ENCODE data around the gene SIAH2. TPM values are rescaled to one million over a fixed set of nuclear protein-coding genes. Genes with fewer than 3 reads are reported as not detected.

Gene SIAH2
- total and polyA plus RNA-seq, 9 of the 15 experiments (the other 6 are each of a cell fraction or from before 2014, with no cell fraction given) = 4.8 to 39.0 (median 29.9) TPM

- TF ChIP-seq ZNF449 (CRISPR knock-in tag; IDR thresholded peaks at IDR 0.05) (no peak), MTA3 (IDR thresholded peaks at IDR 0.05; ENCODE audit: borderline replicate concordance) (peak; percentile 61; the same call in 1 of the 2 replicates), SRF (CRISPR knock-in tag; IDR thresholded peaks at IDR 0.05) (no peak), ATF7 (IDR thresholded peaks at IDR 0.05) (peak; percentile 50; the same call in 1 of the 2 replicates), ARID2 (IDR thresholded peaks at IDR 0.05) (no peak), GTF2E2 (tag; IDR thresholded peaks at IDR 0.05) (no peak), ZNF77 (CRISPR knock-in tag; IDR thresholded peaks at IDR 0.05) (no peak), ERF (CRISPR knock-in tag; IDR thresholded peaks at IDR 0.05) (0 out of 2 replicates have a peak, but pooled peaks have one; percentile 82), JUND (IDR thresholded peaks at IDR 0.05; ENCODE audit: borderline replicate concordance, low read depth, low read length) (peak; percentile 67), JUND (tag; IDR thresholded peaks at IDR 0.05; ENCODE audit: borderline replicate concordance, low read depth, low read length) (no peak; the same call in 2 of the 3 replicates), RBM39 (optimal IDR thresholded peaks at IDR 0.05; ENCODE audit: low read depth, low read length) (no peak), TBL1XR1 (IDR thresholded peaks at IDR 0.05; ENCODE audit: low read length in 2 of 2) (no peak), TCF7L2 (IDR thresholded peaks at IDR 0.05; ENCODE audit: low read depth, low read length) (no peak), FOXA1 (IDR thresholded peaks at IDR 0.05; ENCODE audit: borderline replicate concordance) (no peak), HCFC1 (IDR thresholded peaks at IDR 0.05; ENCODE audit: low read depth, low read length) (peak; percentile 26; the same call in 1 of the 2 replicates), ZC3H4 (CRISPR knock-in tag; IDR thresholded peaks at IDR 0.05; ENCODE audit: borderline replicate concordance) (no peak), KDM2B (CRISPR knock-in tag; IDR thresholded peaks at IDR 0.05) (no peak), PHB (CRISPR knock-in tag; IDR thresholded peaks at IDR 0.05) (no peak), ZNF655 (CRISPR knock-in tag; IDR thresholded peaks at IDR 0.05) (no peak), ZNF174 (CRISPR knock-in tag; IDR thresholded peaks at IDR 0.05) (no peak), HEY1 (CRISPR knock-in tag; IDR thresholded peaks at IDR 0.05; ENCODE audit: borderline replicate concordance) (no peak)
- TF ChIP-seq, protein P1, sequence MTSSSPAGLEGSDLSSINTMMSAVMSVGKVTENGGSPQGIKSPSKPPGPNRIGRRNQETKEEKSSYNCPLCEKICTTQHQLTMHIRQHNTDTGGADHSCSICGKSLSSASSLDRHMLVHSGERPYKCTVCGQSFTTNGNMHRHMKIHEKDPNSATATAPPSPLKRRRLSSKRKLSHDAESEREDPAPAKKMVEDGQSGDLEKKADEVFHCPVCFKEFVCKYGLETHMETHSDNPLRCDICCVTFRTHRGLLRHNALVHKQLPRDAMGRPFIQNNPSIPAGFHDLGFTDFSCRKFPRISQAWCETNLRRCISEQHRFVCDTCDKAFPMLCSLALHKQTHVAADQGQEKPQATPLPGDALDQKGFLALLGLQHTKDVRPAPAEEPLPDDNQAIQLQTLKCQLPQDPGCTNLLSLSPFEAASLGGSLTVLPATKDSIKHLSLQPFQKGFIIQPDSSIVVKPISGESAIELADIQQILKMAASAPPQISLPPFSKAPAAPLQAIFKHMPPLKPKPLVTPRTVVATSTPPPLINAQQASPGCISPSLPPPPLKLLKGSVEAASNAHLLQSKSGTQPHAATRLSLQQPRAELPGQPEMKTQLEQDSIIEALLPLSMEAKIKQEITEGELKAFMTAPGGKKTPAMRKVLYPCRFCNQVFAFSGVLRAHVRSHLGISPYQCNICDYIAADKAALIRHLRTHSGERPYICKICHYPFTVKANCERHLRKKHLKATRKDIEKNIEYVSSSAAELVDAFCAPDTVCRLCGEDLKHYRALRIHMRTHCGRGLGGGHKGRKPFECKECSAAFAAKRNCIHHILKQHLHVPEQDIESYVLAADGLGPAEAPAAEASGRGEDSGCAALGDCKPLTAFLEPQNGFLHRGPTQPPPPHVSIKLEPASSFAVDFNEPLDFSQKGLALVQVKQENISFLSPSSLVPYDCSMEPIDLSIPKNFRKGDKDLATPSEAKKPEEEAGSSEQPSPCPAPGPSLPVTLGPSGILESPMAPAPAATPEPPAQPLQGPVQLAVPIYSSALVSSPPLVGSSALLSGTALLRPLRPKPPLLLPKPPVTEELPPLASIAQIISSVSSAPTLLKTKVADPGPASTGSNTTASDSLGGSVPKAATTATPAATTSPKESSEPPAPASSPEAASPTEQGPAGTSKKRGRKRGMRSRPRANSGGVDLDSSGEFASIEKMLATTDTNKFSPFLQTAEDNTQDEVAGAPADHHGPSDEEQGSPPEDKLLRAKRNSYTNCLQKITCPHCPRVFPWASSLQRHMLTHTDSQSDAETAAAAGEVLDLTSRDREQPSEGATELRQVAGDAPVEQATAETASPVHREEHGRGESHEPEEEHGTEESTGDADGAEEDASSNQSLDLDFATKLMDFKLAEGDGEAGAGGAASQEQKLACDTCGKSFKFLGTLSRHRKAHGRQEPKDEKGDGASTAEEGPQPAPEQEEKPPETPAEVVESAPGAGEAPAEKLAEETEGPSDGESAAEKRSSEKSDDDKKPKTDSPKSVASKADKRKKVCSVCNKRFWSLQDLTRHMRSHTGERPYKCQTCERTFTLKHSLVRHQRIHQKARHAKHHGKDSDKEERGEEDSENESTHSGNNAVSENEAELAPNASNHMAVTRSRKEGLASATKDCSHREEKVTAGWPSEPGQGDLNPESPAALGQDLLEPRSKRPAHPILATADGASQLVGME (CRISPR knock-in tag; IDR thresholded peaks at IDR 0.05) = peak; percentile 27; the same call in 1 of the 2 replicates
These were observed at the start of gene SIAH2 (continued) for GRCh38 chr3:150763122-150763840.
